ENCODE data around the gene RAP1A. TPM values are rescaled to one million over a fixed set of nuclear protein-coding genes. Genes with fewer than 3 reads are reported as not detected.

Gene RAP1A
- total RNA-seq, 2 experiments from 2014 or later, result 182 to 214 TPM

- Mint-ChIP-seq H3K27ac (no peak overlapping the region), H3K36me3 (ENCODE audit: low read depth) (no peaks in the 10 kb centered on the region), H3K27me3 (peaks cover 22% of the 10 kb centered on the region), H3K4me1 (peaks cover 10% of the 10 kb centered on the region), H3K9me3 (ENCODE audit: low read depth) (no peaks in the 10 kb centered on the region), H3K4me3 (no peak overlapping the region)
- intact Hi-C loops (cut with DNase I, micrococcal nuclease), result no loop called here
- DNase-seq (no peak), ATAC-seq (no peak)
- POLR2A ChIA-PET, result no interaction called here
- CTCF ChIA-PET, result interaction anchor here (0.6 to 2.2 kb wide), 9 partner anchors 8 to 1174 kb away, joined by 3 to 7 read pairs (median 3); partner anchors contain the start of gene DDX20
These were observed 123.5 kb downstream of the RAP1A start for GRCh38 chr1:111742938-111743549.

- Mint-ChIP-seq H3K4me3 (no peak overlapping the region), H3K4me1 (peaks cover 9% of the 10 kb centered on the region), H3K27me3 (peaks cover 21% of the 10 kb centered on the region), H3K27ac (no peak overlapping the region), H3K36me3 (ENCODE audit: low read depth) (no peaks in the 10 kb centered on the region), H3K9me3 (ENCODE audit: low read depth) (no peaks in the 10 kb centered on the region)
- ATAC-seq (no peak), DNase-seq (no peak)
- POLR2A ChIA-PET, result no interaction called here
- intact Hi-C loops (cut with DNase I, micrococcal nuclease), result no loop called here
- CTCF ChIA-PET, result interaction anchor here (0.8 to 2.9 kb wide), 8 partner anchors 11 to 265 kb away, joined by 3 to 15 read pairs (median 5); partner anchors contain the start of gene DDX20
These were observed 124.1 kb downstream of the RAP1A start for GRCh38 chr1:111743679-111744101.

GRCh38 chr1:111745675-111746613 is 126.4 kb downstream of the RAP1A start:
- H3K27me3 Mint-ChIP-seq, result peaks cover 11% of the 10 kb centered on the region
- no peak for ATAC-seq
- H3K36me3 Mint-ChIP-seq (ENCODE audit: low read depth), result no peaks in the 10 kb centered on the region
- DNase-seq, result no peak
- H3K4me3 Mint-ChIP-seq, result no peak overlapping the region
- H3K4me1 Mint-ChIP-seq, result peaks cover 2% of the 10 kb centered on the region
- no peaks in the 10 kb centered on the region for H3K9me3 Mint-ChIP-seq (ENCODE audit: low read depth)
- ChIA-PET POLR2A (no interaction called here), CTCF (interaction anchor here (0.8 to 3.4 kb wide), 12 partner anchors 9 to 525 kb away, joined by 3 to 28 read pairs (median 4); partner anchors contain the start of gene DDX20)
- intact Hi-C loops (cut with DNase I, micrococcal nuclease), result loop anchor here in 1 of 2 experiments (2.0 kb wide), 1 partner anchor 237 kb away; no protein-coding TSS in a partner anchor
- no peak overlapping the region for H3K27ac Mint-ChIP-seq

- intact Hi-C loops (cut with DNase I, micrococcal nuclease), result loop anchor here in 1 of 2 experiments (2.0 kb wide), 1 partner anchor 238 kb away; no protein-coding TSS in a partner anchor
- Mint-ChIP-seq H3K27me3 (peaks cover 5% of the 10 kb centered on the region), H3K36me3 (ENCODE audit: low read depth) (no peaks in the 10 kb centered on the region), H3K4me3 (no peak overlapping the region), H3K27ac (no peak overlapping the region), H3K9me3 (ENCODE audit: low read depth) (no peaks in the 10 kb centered on the region), H3K4me1 (peaks cover 2% of the 10 kb centered on the region)
- ChIA-PET CTCF (interaction anchor here (0.6 to 3.4 kb wide), 27 partner anchors 8 to 527 kb away, joined by 3 to 28 read pairs (median 4); partner anchors contain the start of genes DDX20 and INKA2), POLR2A (interaction anchor here (1.4 kb wide), 1 partner anchor 239 kb away, joined by 3 read pairs; no protein-coding TSS in a partner anchor)
- ATAC-seq (no peak), DNase-seq (no peak)
These were observed 127.0 kb downstream of the RAP1A start for GRCh38 chr1:111746614-111746999.

GRCh38 chr1:111747282-111747734 is 127.7 kb downstream of the RAP1A start:
- peaks cover 2% of the 10 kb centered on the region for H3K4me1 Mint-ChIP-seq
- no peaks in the 10 kb centered on the region for H3K9me3 Mint-ChIP-seq (ENCODE audit: low read depth)
- H3K27ac Mint-ChIP-seq, result no peak overlapping the region
- ChIA-PET POLR2A (interaction anchor here (1.4 kb wide), 1 partner anchor 240 kb away, joined by 3 read pairs; no protein-coding TSS in a partner anchor), CTCF (interaction anchor here (0.6 to 3.4 kb wide), 38 partner anchors 9 to 528 kb away, joined by 3 to 28 read pairs (median 4); partner anchors contain the start of gene INKA2)
- intact Hi-C loops (cut with DNase I, micrococcal nuclease), result loop anchor here (1.0 to 2.0 kb wide), 4 partner anchors 32 to 266 kb away; no protein-coding TSS in a partner anchor
- ATAC-seq, result peak; percentile 98
- peaks cover 5% of the 10 kb centered on the region for H3K27me3 Mint-ChIP-seq
- no peaks in the 10 kb centered on the region for H3K36me3 Mint-ChIP-seq (ENCODE audit: low read depth)
- peak; percentile 86 for DNase-seq
- H3K4me3 Mint-ChIP-seq, result no peak overlapping the region

DNA sequence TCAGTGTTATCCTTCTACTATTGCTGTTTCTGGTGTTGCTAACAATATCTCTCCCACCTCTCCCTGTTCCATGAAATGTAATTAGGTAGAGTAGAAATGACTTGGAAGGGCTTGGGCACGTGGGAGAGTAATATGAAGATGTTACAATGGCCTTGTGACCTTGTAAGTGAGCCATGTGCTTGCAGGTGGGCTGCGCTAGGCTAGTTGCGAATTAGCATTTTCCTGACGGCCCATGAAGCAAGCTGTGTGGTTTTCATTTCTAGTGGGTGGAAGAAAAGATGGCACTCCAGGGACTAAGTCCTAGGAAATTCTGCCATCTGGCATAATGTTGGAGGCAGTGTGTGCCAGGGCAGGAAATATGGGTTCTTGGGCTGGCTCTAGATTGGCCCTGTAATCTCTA is 128.4 kb downstream of the RAP1A start:
- ATAC-seq (no peak), DNase-seq (no peak)
- Mint-ChIP-seq H3K4me1 (peaks cover 2% of the 10 kb centered on the region), H3K4me3 (no peak overlapping the region), H3K9me3 (ENCODE audit: low read depth) (no peaks in the 10 kb centered on the region), H3K27me3 (peaks cover 2% of the 10 kb centered on the region), H3K36me3 (ENCODE audit: low read depth) (no peaks in the 10 kb centered on the region), H3K27ac (no peak overlapping the region)
- intact Hi-C loops (cut with DNase I, micrococcal nuclease), result loop anchor here (1.0 to 2.0 kb wide), 4 partner anchors 33 to 267 kb away; no protein-coding TSS in a partner anchor
- ChIA-PET POLR2A (interaction anchor here (1.4 kb wide), 1 partner anchor 240 kb away, joined by 3 read pairs; no protein-coding TSS in a partner anchor), CTCF (interaction anchor here (0.6 to 3.4 kb wide), 29 partner anchors 9 to 307 kb away, joined by 3 to 28 read pairs (median 4); partner anchors contain the start of gene INKA2)

DNA sequence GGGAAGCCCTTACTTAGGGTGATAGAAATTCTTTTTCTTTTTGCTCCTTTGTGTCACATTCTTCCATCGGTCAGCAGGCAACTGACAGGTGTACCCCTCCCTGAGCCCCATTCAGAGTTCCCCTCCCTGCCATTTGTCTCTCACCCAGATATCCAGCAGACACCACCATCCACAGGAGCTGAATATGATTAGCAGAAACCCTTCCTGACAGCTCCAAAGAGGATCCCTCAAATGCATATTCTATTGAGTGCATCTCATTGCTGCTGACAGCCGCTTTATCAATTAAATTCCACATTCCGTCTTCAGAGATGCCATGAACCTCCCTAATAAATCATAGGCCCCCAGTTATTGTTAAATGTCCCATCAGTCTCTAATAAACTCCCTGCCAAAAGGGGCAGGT is 130.0 kb downstream of the RAP1A start:
- no peak for DNase-seq
- Mint-ChIP-seq H3K36me3 (ENCODE audit: low read depth) (no peaks in the 10 kb centered on the region), H3K4me3 (no peak overlapping the region), H3K4me1 (peaks cover 3% of the 10 kb centered on the region), H3K9me3 (ENCODE audit: low read depth) (no peaks in the 10 kb centered on the region), H3K27me3 (peaks cover 2% of the 10 kb centered on the region), H3K27ac (no peak overlapping the region)
- ChIA-PET CTCF (interaction anchor here (0.6 to 6.7 kb wide), 5 partner anchors 18 to 268 kb away, joined by 3 to 44 read pairs (median 4); no protein-coding TSS in a partner anchor), POLR2A (no interaction called here)
- intact Hi-C loops (cut with DNase I, micrococcal nuclease), result loop anchor here in 1 of 2 experiments (10.0 kb wide), 1 partner anchor 605 kb away; the partner anchor contains the start of genes CEPT1 and DRAM2
- ATAC-seq, result no peak

DNA sequence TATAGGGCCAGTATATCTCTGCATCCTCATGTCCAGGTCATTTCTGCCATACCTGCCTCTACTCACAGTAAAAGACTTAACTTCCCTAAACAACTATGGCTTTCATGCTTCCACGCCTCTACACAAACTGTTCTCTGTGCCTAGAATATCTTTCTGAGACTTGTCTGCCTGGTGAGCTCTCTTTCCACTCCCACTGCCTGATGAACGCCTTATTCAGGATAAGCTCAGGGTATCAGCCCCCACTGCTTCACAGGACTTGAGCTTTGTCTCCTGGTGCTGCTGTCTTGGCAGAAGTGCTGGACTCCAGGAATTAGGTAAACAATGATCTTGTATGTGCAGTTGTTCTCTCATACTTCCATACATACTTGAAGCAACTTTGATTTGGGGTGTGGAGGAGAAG is 131.3 kb downstream of the RAP1A start:
- no peak for DNase-seq
- CTCF ChIA-PET, result interaction anchor here (0.9 to 6.7 kb wide), 14 partner anchors 8 to 288 kb away, joined by 3 to 44 read pairs (median 4); no protein-coding TSS in a partner anchor
- POLR2A ChIA-PET, result no interaction called here

DNA sequence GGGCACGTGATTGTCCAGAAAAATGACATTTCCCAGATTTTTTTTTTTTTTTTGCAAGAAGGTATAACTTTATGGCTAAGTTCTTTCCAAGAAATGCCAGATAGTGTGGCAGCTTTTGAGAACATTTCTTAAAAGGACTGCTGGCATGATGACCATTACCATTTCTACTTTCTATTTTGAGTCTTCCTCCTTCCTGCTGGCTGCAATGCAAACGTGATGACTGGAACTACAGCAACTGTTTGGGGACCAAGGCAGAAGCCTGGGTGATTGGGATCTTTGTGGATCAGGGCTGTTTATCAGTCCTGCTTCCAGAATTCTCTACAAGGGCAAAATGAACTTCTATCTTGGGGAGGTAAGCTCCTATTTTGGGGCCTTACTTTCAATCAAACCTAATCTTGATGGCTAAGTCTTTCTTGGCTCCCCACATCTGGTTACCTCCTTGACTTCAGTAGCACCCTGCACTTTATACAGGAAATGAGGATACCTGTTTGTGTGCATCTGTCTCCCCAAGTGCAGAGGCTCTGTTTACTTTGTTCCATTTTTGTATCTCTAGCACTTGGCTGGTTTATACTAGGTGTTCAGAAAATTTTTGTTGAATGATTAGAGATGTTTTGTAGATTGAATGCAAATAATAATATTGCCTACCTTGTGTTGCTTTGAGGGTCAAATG is 132.5 kb downstream of the RAP1A start:
- intact Hi-C loops (cut with DNase I, micrococcal nuclease), result loop anchor here in 1 of 2 experiments (10.0 kb wide), 1 partner anchor 607 kb away; the partner anchor contains the start of genes CEPT1 and DRAM2
- Mint-ChIP-seq H3K4me1 (peaks cover 15% of the 10 kb centered on the region), H3K36me3 (ENCODE audit: low read depth) (peaks cover 7% of the 10 kb centered on the region), H3K27me3 (no peaks in the 10 kb centered on the region), H3K27ac (no peak overlapping the region), H3K9me3 (ENCODE audit: low read depth) (no peaks in the 10 kb centered on the region), H3K4me3 (no peak overlapping the region)
- CTCF ChIA-PET, result interaction anchor here (0.8 to 6.7 kb wide), 12 partner anchors 9 to 289 kb away, joined by 3 to 44 read pairs (median 4); no protein-coding TSS in a partner anchor
- no peak for ATAC-seq
- no peak for DNase-seq
- POLR2A ChIA-PET, result no interaction called here

More for the DNA sequence above, 131.3 kb downstream of the RAP1A start:
- Mint-ChIP-seq H3K36me3 (ENCODE audit: low read depth) (no peaks in the 10 kb centered on the region), H3K27ac (no peak overlapping the region), H3K4me1 (peaks cover 9% of the 10 kb centered on the region), H3K9me3 (ENCODE audit: low read depth) (no peaks in the 10 kb centered on the region), H3K27me3 (no peaks in the 10 kb centered on the region), H3K4me3 (no peak overlapping the region)
- intact Hi-C loops (cut with DNase I, micrococcal nuclease), result loop anchor here in 1 of 2 experiments (10.0 kb wide), 1 partner anchor 606 kb away; the partner anchor contains the start of genes CEPT1 and DRAM2
- ATAC-seq, result no peak

DNA sequence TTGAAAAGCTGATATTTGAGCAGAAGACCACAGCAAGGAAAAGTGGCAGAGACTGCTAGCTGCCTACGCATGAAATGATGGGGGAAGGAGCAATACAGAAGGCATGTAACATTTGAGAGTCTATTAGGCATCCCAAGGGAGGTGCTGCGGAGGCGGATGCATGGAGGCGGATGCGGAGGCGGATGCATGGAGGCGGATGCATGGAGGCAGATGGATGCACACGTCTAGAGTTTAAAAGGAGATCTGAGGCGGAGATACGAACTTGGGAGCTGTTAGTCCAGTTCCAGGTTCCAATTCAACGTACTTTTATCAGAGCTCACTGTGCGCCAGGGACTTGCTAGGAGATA is 135.4 kb downstream of the RAP1A start:
- DNase-seq (peak; percentile 53), ATAC-seq (no peak)
- Mint-ChIP-seq H3K4me3 (peak overlapping the region; percentile 83), H3K27me3 (no peaks in the 10 kb centered on the region), H3K36me3 (ENCODE audit: low read depth) (peaks cover 20% of the 10 kb centered on the region), H3K27ac (peak overlapping the region; percentile 96), H3K9me3 (ENCODE audit: low read depth) (no peaks in the 10 kb centered on the region), H3K4me1 (peaks cover 30% of the 10 kb centered on the region)
- ChIA-PET POLR2A (interaction anchor here (0.9 to 1.3 kb wide), 2 partner anchors 17 to 247 kb away, joined by 3 to 5 read pairs; no protein-coding TSS in a partner anchor), CTCF (interaction anchor here (0.6 to 6.7 kb wide), 15 partner anchors 9 to 312 kb away, joined by 3 to 44 read pairs (median 4); partner anchors contain the start of gene INKA2)
- intact Hi-C loops (cut with DNase I, micrococcal nuclease), result loop anchor here (1.0 to 10.0 kb wide), 22 partner anchors 16 to 1416 kb away; partner anchors contain the start of genes ATP5PB (in 2 of the 2), CEPT1 (in 2 of the 2), DRAM2 (in 2 of the 2) and INKA2 (in 2 of the 2)

All from activated CD4-positive, alpha-beta T cell treated with anti-CD3 and anti-CD28 coated beads for 36 hours (primary cell).